Kidney (tissue), 14 donors: Measurements from ENCODE around the gene GABBR2. TPM values are rescaled to one million over a fixed set of nuclear protein-coding genes. Genes with fewer than 3 reads are reported as not detected.

Experiments used
- DNase-seq, 5 donors: peaks; one replicate each; pipeline ENCODE4 v3.0.0-alpha.2; 2013 to 2020
- FAIRE-seq: peaks from 2 replicates; lab custom pipeline; 2012; peaks lifted over from hg19 to GRCh38; lab: Jason Lieb, UNC
- H3K27ac ChIP-seq, 2 donors: one replicate each; pipeline ENCODE4 v1.7.0; 2013; ENCODE audit warnings: low read depth in 2 of 2, low read length in 2 of 2, inconsistent platforms in 1 of 2
- H3K27me3 ChIP-seq: one replicate; pipeline ENCODE4 v1.7.1; 2013; ENCODE audit warnings: low read length, inconsistent platforms; ENCODE audit not compliant: control insufficient read depth, insufficient read depth
- H3K36me3 ChIP-seq, 3 donors: one replicate each; pipeline versions ENCODE4 v1.7.0 to v1.7.1; 2013; ENCODE audit warnings: low read length in 3 of 3, control low read depth in 1 of 3, inconsistent platforms in 1 of 3; ENCODE audit not compliant: insufficient read depth in 3 of 3, control insufficient read depth in 2 of 3
- H3K4me1 ChIP-seq, 3 donors: one replicate each; pipeline versions ENCODE4 v1.7.0 to v1.7.1; 2013; ENCODE audit warnings: low read length in 3 of 3, inconsistent platforms in 1 of 3, low read depth in 1 of 3; ENCODE audit not compliant: control insufficient read depth in 2 of 3, insufficient read depth in 2 of 3
- H3K4me3 ChIP-seq, 3 donors: one replicate each; pipeline versions ENCODE4 v1.7.0 to v1.8.1; 2013; ENCODE audit warnings: low read length in 3 of 3, control low read depth in 1 of 3, inconsistent platforms in 1 of 3
- H3K9ac ChIP-seq, 3 donors: one replicate each; pipeline versions ENCODE4 v1.7.0 to v1.7.1; 2013; ENCODE audit warnings: low read length in 3 of 3, control low read depth in 1 of 3, inconsistent platforms in 1 of 3
- H3K9me3 ChIP-seq, 3 donors: one replicate each; pipeline versions ENCODE4 v1.7.0 to v1.7.1; 2013; ENCODE audit warnings: low read length in 3 of 3, control low read depth in 1 of 3, inconsistent platforms in 1 of 3; ENCODE audit not compliant: control insufficient read depth in 2 of 3, insufficient read depth in 1 of 3
- CTCF ChIP-seq: IDR thresholded peaks from 3 replicates; pipeline ENCODE4 v1.5.1; 2012; ENCODE audit warnings: mild to moderate bottlenecking, moderate library complexity, borderline replicate concordance; ENCODE audit not compliant: insufficient read depth; ENCODE audit errors: extremely low read depth
- intact Hi-C: fragments of 100-400 bp; cut with DNase I; formaldehyde crosslinking; loops from one replicate; pipeline ENCODE4 v1.11.1; 2022
- polyA plus RNA-seq: library from polyadenylated mRNA; stranded (reverse); fragments of 350-450 nt; fragmentation: Illumina TruSeq; extraction: RNeasy Lipid Tissue Mini Kit (QIAGEN cat#74804); gene quantifications from one replicate; pipeline ENCODE4 v1.2.3, GENCODE V29; 2014; ENCODE audit warnings: low read depth, low replicate concordance; ENCODE audit not compliant: insufficient read depth
- total RNA-seq: library from RNA; stranded (reverse); fragmentation: NEBNext Ultra II Directional; extraction: Animal tissue kit (Norgen Biotek cat#: 25700); gene quantifications from one replicate; pipeline ENCODE4 v1.2.1, GENCODE V29; 2021
- donor health status: control.
- donor health status: control.
- donor health status: control.
- donor health status: control.
- donor health status: control.
- donor health status: DM: yes; HTN: yes; CAD: no.
- donor health status: Normal renal cell carcinoma (clear cell type).

GABBR2 gene
- total and polyA plus RNA-seq, 2 donors from 2014 or later = 0.06 TPM; not detected in 1

- H3K9me3 ChIP-seq = no peaks in the 10 kb centered on the region
- H3K36me3 ChIP-seq = peaks cover under 1 to 18% (median 2%) of the 10 kb centered on the region in 3 donors
- DNase-seq = no peak
- no peaks in the 10 kb centered on the region for H3K4me1 ChIP-seq
- no peak for FAIRE-seq
- intact Hi-C loops = no loop called here
- no peaks in the 10 kb centered on the region for H3K27me3 ChIP-seq
- no peak overlapping the region for H3K27ac ChIP-seq
- TF ChIP-seq CTCF = no peak
- H3K4me3 ChIP-seq = no peak overlapping the region
- H3K9ac ChIP-seq = no peak overlapping the region
These were observed 31.6 kb upstream of the GABBR2 start for GRCh38 chr9:98740226-98740881.

GRCh38 chr9:98738741-98739140 lies 30.0 kb upstream of the GABBR2 start:
- Histone ChIP-seq H3K27ac (no peak overlapping the region), H3K4me3 (no peak overlapping the region), H3K9me3 (no peaks in the 10 kb centered on the region), H3K9ac (no peak overlapping the region), H3K36me3 (peaks cover 0 to 9% (median 2%) of the 10 kb centered on the region in 3 donors), H3K27me3 (no peaks in the 10 kb centered on the region), H3K4me1 (no peaks in the 10 kb centered on the region)
- TF ChIP-seq CTCF = no peak
- DNase-seq = no peak
- FAIRE-seq = no peak
- intact Hi-C loops = no loop called here

GRCh38 chr9:98736226-98736625 lies 27.5 kb upstream of the GABBR2 start:
- Histone ChIP-seq H3K36me3 (peaks cover 0 to 12% (median 2%) of the 10 kb centered on the region in 3 donors), H3K9me3 (no peaks in the 10 kb centered on the region), H3K4me3 (peak overlapping the region in 1 of 3 donors; percentile 5), H3K4me1 (no peaks in the 10 kb centered on the region), H3K27ac (no peak overlapping the region), H3K9ac (no peak overlapping the region), H3K27me3 (no peaks in the 10 kb centered on the region)
- DNase-seq = peak in 1 of 5 donors; percentile 3
- intact Hi-C loops = no loop called here
- FAIRE-seq = no peak
- no peak for TF ChIP-seq CTCF
